Activated T-cell treated with anti-CD3 and anti-CD28 coated beads, Interleukin-2, amount 50 U/mL, for 4 hours (primary cell): Measurements from ENCODE around the gene C20orf202. TPM values are rescaled to one million over a fixed set of nuclear protein-coding genes. Genes with fewer than 3 reads are reported as not detected.
"Not testable (repeated sequence)": the region's sequence is repeated elsewhere in the genome, so short reads cannot be mapped to it uniquely, and the experiment has no call there.

Source experiments
- ATAC-seq, 2 donors: fragments of 200-7000 bp; cut with Tn5 transposase; one replicate each; pipeline ENCODE4 v1.10.0; 2021
- DNase-seq: peaks from one replicate; pipeline ENCODE4 v3.0.0-alpha.2; 2020
- H3K27me3 Mint-ChIP-seq: one replicate; pipeline ENCODE4 v1.8.0; 2021; ENCODE audit warnings: low read depth, mixed read lengths
- H3K36me3 Mint-ChIP-seq: one replicate; pipeline ENCODE4 v1.8.0; 2022; ENCODE audit warnings: mixed read lengths; ENCODE audit not compliant: insufficient read depth
- H3K4me1 Mint-ChIP-seq: one replicate; pipeline ENCODE4 v1.8.0; 2021; ENCODE audit warnings: low read depth, mixed read lengths
- H3K4me3 Mint-ChIP-seq: one replicate; pipeline ENCODE4 v1.8.0; 2021; ENCODE audit warnings: mild to moderate bottlenecking, moderate library complexity, mixed read lengths
- H3K9me3 Mint-ChIP-seq: one replicate; pipeline ENCODE4 v1.8.0; 2021; ENCODE audit warnings: mixed read lengths
- total RNA-seq, 3 donors: library from RNA; stranded (reverse); gene quantifications; one replicate each; pipeline ENCODE4 v1.2.1, GENCODE V29; 2021

The C20orf202 gene
- total RNA-seq, 3 donors from 2014 or later, result not detected

DNA sequence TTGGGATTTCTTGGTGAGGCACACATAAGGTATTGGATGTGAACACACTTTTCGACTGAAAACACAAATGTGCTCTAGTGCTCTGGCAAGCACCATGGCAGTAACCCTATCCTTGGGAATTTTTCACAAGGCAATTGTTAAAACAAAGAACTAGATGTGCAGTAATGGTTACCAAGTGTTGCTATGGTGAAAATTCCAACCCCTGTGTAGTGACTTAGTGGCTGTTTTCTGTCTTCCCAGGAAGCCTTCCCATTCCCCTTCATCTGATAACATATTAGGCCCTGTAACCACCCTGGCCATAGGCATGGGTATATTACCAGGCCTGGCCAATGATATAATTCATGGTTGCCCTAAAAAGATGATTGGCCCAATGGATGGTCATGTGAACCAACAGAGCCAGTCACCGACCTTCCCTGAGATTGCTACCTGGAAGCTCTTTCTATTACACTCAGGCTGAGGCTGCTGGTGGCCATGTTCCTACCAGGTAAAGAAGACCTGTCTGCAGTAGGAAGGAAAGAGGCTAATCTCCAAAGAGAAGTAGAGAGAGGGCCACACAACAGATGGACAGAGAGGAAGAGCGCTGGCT is 4.1 kb downstream of the C20orf202 start:
- DNase-seq (no peak), ATAC-seq (no peak)
- Mint-ChIP-seq H3K4me1 (no peaks in the 10 kb centered on the region), H3K36me3 (no peaks in the 10 kb centered on the region), H3K9me3 (no peaks in the 10 kb centered on the region), H3K27me3 (no peaks in the 10 kb centered on the region), H3K4me3 (no peak overlapping the region)

DNA sequence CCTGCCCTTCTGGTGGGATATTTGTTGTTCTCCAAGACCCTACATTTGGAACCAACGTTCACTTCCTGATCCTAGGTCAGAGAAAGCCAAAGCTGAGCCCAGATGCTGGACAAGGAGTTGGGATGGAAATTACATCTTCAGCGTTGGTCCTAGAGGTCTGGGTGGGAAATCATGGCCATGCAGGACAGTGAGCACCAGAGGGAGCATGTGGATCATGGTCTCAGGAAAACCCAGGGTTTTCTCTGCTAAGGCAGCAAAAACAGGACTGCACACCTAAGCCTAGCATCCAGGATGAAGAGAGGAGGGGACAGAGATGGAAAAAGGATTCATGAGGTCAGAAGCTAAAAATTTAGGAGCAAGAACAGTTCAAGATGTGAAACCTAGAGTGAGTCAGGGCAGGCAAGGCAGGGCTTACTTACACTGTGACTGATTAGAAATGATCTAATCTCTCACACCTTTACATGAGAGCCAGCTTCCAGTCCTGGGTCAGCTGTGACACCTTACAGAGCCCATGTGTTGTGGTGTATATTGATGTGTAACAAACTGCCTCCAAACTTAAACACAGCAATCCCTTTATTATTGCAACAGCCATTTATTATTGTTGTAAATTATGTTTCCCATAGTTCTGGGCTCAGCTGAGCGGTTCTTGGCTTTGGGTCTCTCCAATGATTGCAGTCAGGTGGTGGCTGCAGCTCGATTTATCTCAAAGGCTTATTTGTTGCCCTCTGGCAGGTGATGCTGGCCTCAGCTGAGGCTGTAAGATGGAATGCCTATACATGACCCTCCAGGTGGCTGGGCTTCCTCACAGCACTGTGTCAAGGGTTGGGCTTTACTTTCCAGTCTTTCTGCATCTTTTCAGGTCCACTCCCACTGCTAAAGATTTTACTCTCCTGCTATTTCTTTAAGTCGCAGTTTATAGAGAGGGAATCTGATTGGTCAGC is 6.5 kb downstream of the C20orf202 start:
- no peaks in the 10 kb centered on the region for H3K9me3 Mint-ChIP-seq
- no peaks in the 10 kb centered on the region for H3K36me3 Mint-ChIP-seq
- DNase-seq (no peak), ATAC-seq (peak; percentile 52)
- no peak overlapping the region for H3K4me3 Mint-ChIP-seq
- H3K4me1 Mint-ChIP-seq, result peaks cover 5% of the 10 kb centered on the region
- H3K27me3 Mint-ChIP-seq, result no peaks in the 10 kb centered on the region

DNA sequence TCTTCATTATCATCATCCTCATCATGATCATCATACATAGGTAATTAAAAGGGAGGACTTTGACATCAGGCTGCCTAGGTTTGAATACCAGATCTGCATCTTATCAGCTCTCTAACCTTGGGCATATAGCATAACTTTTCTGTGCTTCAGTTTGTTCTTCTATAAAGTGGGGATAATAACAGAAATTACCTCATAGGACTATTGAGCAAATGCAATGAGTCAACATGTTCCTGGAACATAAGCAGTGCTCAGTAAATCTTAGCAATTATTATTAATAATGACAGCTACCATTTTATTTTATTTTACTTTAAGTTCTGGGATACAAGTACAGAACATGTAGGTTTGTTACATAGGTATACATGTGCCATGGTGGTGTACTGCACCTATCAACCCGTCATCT is 7.2 kb downstream of the C20orf202 start:
- DNase-seq (no peak), ATAC-seq (no peak)
- no peak overlapping the region for H3K4me3 Mint-ChIP-seq
- no peaks in the 10 kb centered on the region for H3K9me3 Mint-ChIP-seq
- peaks cover 13% of the 10 kb centered on the region for H3K4me1 Mint-ChIP-seq
- no peaks in the 10 kb centered on the region for H3K36me3 Mint-ChIP-seq
- H3K27me3 Mint-ChIP-seq, result no peaks in the 10 kb centered on the region

DNA sequence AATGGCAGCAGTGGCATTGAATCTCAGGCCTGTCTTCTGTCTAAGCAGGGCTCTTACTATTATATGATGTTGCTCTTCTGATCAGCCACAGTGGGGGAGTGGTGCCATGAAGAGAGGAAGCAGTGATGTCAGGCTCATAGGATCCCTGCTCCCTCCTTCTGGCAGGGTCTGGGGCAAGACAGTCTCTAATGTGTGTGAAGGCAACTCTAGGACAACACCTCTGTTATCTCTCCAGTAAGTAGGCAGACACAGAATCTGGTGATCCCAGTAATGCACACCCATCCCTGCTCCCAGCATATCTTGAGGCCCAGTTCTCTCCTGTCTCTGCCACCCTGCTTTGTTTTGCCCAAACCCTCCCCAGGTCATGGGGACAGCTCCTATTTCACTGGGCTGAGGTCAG is 8.8 kb downstream of the C20orf202 start:
- no peaks in the 10 kb centered on the region for H3K9me3 Mint-ChIP-seq
- H3K4me1 Mint-ChIP-seq, result peaks cover 26% of the 10 kb centered on the region
- H3K27me3 Mint-ChIP-seq, result no peaks in the 10 kb centered on the region
- H3K36me3 Mint-ChIP-seq, result no peaks in the 10 kb centered on the region
- ATAC-seq (no peak), DNase-seq (no peak)
- no peak overlapping the region for H3K4me3 Mint-ChIP-seq

DNA sequence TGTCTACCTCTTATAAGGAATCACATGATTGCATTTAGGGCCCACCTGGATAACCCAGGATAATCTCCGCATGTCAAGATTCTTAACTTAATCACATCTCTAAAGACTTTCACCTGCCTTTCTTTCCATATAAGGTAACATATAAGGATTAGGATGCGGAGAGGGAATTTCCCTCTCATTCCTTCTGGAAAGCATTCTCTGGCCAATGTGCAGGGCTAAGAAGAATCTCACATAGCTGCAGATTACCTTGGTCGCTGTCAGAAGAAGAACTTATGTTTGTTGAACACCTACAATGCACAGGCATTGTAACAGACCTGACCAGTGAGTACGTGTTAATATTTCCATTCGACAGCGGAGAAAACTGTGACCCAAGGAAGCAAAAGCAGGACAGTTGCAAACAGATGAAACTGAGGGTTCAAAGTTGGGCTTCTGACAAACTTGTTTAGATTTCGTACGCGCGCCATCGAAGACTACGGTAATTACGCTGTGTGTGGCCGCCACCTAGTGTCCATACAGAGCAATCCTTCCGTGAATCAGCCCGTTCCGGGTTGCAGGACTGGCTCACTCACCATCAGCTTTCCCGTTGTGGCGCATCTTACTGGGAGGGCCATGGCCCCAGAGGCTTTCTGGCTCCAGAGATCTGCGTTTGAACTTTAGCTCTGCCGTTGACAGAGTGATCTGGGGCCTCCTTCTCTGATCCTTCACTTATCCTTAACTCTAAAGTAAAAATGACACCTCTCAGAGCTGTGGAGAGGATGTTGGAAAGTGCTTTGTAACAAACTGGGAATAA is 9.5 kb downstream of the C20orf202 start:
- H3K4me3 Mint-ChIP-seq, result no peak overlapping the region

DNA sequence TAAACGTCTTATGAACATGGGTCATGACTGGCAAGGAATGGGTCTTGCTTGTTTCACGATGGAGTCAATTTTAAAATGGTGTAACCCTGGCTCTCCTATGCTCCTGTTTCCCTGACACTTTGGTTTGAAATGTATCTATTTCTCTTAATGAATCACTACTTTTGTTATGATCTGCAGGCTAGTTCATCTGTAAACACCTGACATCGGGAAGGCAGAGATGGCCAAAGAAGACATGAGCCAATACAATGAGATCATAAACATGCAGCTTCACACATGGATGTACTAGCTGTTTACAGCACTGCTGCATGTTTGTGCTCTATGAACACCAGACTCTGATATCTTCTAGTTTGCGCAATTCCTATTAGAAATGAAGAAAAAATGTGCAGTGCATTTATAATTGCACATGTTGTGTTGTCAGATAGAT is 11.6 kb downstream of the C20orf202 start:
- Mint-ChIP-seq H3K4me3 (no peak overlapping the region), H3K4me1 (peaks cover 32% of the 10 kb centered on the region), H3K9me3 (no peaks in the 10 kb centered on the region), H3K36me3 (no peaks in the 10 kb centered on the region), H3K27me3 (peaks cover 1% of the 10 kb centered on the region)
- DNase-seq, result no peak
- ATAC-seq, result no peak

More for the DNA sequence above, 9.5 kb downstream of the C20orf202 start:
- Mint-ChIP-seq H3K9me3 (no peaks in the 10 kb centered on the region), H3K27me3 (peaks cover under 1% of the 10 kb centered on the region), H3K36me3 (no peaks in the 10 kb centered on the region), H3K4me1 (peaks cover 32% of the 10 kb centered on the region)
- peak; percentile 69 to 79 for ATAC-seq
- peak; percentile 57 for DNase-seq

DNA sequence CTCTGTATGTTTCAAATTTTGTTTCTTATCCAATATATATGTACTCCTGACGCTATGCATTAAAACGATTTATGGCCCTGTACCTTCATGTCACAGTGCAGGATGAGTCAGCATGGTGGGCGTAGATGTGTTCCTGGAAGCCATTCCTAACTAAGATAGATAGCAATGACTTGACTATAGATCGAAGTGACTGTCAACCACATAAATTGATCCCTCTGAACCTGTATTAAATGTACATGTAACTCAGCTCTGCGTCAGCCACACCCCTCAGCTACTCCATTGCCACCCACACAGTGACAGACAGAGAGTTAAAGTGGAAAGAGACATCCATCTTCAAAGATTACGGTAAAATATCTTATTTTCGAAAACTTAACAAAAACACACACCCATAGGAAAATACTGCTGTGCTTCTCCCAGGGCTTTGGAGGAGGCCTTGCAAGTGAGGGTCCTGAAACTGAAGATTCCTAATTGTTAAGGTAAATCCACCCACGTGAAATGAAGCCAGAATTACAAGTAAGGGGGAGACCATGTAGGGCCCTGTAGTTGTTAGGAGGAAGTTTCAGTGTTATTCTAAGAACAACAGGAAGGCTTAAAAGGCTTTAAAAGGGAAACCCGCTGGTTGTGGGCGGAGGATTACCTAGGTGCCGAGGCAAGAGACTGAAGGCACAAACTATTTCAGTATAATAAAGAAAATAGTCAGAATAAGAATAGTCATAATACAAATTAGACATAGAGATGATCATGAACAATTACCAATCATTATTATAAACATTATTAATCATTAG is 12.3 kb downstream of the C20orf202 start:
- H3K36me3 Mint-ChIP-seq, result no peaks in the 10 kb centered on the region
- peaks cover 32% of the 10 kb centered on the region for H3K4me1 Mint-ChIP-seq
- H3K9me3 Mint-ChIP-seq, result no peaks in the 10 kb centered on the region
- H3K4me3 Mint-ChIP-seq, result peak overlapping the region; percentile 29
- H3K27me3 Mint-ChIP-seq, result peaks cover 1% of the 10 kb centered on the region
- peak; percentile 84 to 87 for ATAC-seq
- peak; percentile 37 for DNase-seq

DNA sequence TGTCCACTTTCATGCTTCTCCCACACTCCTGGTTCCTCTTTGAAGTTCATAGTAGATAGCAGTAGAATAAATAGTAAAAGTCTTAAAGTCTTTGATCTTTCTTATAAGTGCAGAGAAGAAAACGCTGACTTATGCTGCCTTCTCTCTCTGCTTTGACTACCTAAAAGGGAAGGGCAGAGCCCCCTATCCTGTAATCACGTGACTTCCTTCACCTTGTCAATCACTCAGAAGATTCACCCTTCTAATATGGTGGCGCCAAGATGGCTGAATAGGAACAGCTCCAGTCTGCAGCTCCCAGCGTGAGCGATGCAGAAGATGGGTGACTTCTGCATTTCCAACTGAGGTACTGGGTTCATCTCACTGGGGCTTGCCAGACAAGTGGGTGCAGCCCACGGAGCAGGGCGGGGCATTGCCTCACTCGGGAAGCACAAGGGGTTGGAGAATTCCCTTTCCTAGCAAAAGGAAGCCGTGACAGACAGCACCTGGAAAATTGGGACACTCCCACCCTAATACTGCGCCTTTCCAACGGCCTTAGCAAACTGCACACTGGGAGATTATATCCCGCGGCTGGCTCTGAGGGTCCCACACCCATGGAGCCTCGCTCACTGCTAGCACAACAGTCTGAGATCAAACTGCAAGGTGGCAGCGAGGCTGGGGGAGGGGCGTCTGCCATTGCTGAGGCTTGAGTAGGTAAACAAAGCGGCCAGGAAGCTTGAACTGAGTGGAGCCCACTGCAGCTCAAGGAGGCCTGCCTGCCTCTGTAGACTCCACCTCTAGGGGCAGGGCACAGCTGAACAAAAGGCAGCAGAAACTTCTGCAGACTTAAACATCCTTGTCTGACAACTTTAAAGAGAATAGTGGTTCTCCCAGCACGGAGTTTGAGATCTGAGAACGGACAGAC is 13.5 kb downstream of the C20orf202 start:
- H3K36me3 Mint-ChIP-seq, ATAC-seq, H3K9me3 Mint-ChIP-seq, DNase-seq, H3K27me3 Mint-ChIP-seq, H3K4me3 Mint-ChIP-seq: not testable (repeated sequence)
- H3K4me1 Mint-ChIP-seq, result peaks cover 32% of the 10 kb centered on the region

DNA sequence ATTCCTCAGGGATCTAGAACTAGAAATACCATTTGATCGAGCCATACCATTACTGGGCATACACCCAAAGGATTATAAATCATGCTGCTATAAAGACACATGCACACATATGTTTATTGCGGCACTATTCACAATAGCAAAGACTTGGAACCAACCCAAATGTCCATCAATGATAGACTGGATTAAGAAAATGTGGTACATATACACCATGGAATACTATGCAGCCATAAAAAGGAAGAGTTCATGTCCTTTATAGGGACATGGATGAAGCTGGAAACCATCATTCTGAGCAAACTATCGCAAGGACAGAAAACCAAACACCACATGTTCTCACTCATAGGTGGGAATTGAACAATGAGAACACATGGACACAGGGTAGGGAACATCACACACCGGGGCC is 19.5 kb downstream of the C20orf202 start:
- not testable (repeated sequence) for H3K36me3 Mint-ChIP-seq, DNase-seq, H3K9me3 Mint-ChIP-seq, H3K4me1 Mint-ChIP-seq, ATAC-seq, H3K27me3 Mint-ChIP-seq, H3K4me3 Mint-ChIP-seq

DNA sequence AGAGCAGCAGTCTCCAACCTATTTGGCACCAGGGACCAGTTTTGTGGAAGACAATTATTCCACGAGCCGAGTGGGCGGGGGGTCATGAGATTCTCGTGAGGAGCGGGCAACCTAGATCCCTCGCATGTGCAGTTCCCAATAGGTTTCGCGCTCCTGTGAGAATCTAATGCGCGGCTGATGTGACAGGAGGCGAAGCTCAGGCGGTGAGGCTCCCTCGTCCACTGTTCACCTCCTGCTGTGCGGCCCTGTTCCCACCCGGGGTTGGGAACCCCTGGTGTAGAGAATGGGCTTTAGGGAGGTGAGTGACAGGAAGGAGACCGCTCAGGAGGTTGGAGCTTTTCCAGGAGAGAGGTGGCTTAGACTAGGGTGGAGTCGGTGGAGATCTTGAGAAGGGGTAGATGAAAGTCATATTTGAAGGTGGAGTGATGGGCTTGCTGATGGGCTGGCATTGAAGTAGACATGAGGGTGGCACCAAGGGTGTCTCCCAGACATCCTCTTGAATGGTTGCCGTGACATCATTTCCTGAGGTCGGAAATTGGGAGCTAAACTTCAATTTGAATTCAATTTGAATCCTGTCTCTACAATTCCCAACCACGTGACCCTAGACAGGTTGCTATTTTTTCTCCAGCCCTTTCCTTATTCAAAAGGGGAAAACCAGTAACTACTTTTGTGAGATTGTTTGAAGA is 21.1 kb downstream of the C20orf202 start:
- Mint-ChIP-seq H3K4me3 (no peak overlapping the region), H3K9me3 (no peaks in the 10 kb centered on the region), H3K4me1 (peaks cover 6% of the 10 kb centered on the region), H3K36me3 (no peaks in the 10 kb centered on the region), H3K27me3 (peaks cover 4% of the 10 kb centered on the region)
- ATAC-seq (no peak), DNase-seq (no peak)

DNA sequence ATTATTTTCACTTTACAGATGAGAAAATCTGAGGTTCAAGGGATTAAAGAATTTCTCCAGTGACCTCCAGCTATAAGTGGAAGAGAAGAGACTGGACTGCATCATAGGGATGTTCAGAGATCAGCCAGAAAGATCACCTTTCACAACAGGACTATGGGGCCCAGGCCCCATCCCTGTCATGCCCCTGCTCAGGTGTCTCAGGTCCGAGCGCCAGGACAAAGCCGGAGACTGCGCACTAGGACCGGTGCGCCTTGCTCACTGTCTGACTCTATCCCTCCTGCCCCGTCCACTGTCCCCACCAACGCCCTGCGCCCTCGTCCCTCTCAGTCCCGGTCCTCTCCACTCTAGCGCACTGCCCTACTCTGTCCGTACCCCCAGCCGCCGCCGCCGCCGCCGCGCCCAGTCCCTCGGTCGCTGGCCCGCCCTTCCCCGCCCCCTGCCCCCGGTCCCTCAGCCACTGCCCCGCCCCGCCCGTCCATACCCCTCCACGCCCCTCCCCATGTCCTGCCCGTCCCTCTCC is 22.1 kb downstream of the C20orf202 start:
- Mint-ChIP-seq H3K9me3 (no peaks in the 10 kb centered on the region), H3K27me3 (peaks cover 10% of the 10 kb centered on the region), H3K4me3 (peak overlapping the region; percentile 66), H3K4me1 (peaks cover 6% of the 10 kb centered on the region), H3K36me3 (no peaks in the 10 kb centered on the region)
- ATAC-seq (no peak), DNase-seq (no peak)

DNA sequence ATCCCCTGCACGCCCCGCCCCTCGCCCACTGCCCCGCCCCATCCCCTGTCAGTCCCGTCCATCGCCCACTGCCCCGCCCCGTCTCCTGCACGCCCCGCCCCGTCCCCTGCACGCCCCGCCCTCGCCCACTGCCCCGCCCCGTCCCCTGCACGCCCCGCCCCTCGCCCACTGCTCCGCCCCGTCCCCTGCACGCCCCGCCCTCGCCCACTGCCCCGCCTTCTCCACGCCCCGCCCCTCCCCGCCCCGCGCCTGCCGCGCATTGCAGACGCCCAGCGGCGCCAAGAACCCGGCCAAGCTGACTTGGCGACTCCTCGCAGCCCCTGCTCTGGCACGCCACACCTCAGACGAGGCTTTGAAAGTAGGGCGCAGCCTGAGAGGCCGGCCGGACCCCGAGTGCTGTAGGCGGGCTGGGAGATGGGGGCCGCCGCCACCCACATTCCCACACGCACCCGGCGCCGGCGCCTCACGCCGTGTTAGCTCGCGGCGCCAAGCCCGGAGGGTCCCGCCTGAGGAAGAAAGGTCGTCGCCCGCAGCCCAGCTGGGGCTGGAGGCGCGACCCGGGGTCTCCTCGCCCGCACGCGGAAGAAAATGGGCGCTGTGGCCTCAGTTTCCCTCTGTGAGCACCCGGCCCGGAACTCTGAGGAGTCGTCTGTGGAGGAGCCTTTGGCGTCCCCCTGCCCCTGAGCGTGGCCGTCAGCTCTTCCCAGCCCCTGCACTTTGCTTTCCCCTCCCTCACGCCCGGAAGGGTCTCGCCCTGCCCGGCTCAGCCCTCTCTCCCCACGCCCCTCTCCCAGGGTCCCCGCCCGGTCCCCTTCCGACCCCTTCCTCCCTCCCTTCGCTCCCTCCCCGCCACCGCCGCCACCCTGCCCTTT is 22.8 kb downstream of the C20orf202 start, which contains the start of gene RAD21L1:
Gene RAD21L1, plus strand, starts transcription at position 262 of the 872 bp plus-strand sequence. CDS start 2,410 bp downstream, outside the sequence.
- ATAC-seq (peak; percentile 79 to 86), DNase-seq (peak; percentile 76)
- H3K27me3 Mint-ChIP-seq, result peaks cover 10% of the 10 kb centered on the region
- peaks cover 6% of the 10 kb centered on the region for H3K4me1 Mint-ChIP-seq
- H3K9me3 Mint-ChIP-seq, result no peaks in the 10 kb centered on the region
- H3K4me3 Mint-ChIP-seq, result peak within 1 kb of the TSS; percentile 81
- no peaks in the 10 kb centered on the region for H3K36me3 Mint-ChIP-seq
